GM21360 (cell line): ENCODE measurements around the gene SLC24A4.

Source experiments
- ATAC-seq: cut with Tn5 transposase; IDR thresholded peaks from one replicate; pipeline ENCODE4 v1.9.1; 2021; ENCODE audit warnings: mild to moderate bottlenecking, moderate library complexity; ENCODE audit not compliant: unreplicated experiment

SLC24A4 gene

DNA sequence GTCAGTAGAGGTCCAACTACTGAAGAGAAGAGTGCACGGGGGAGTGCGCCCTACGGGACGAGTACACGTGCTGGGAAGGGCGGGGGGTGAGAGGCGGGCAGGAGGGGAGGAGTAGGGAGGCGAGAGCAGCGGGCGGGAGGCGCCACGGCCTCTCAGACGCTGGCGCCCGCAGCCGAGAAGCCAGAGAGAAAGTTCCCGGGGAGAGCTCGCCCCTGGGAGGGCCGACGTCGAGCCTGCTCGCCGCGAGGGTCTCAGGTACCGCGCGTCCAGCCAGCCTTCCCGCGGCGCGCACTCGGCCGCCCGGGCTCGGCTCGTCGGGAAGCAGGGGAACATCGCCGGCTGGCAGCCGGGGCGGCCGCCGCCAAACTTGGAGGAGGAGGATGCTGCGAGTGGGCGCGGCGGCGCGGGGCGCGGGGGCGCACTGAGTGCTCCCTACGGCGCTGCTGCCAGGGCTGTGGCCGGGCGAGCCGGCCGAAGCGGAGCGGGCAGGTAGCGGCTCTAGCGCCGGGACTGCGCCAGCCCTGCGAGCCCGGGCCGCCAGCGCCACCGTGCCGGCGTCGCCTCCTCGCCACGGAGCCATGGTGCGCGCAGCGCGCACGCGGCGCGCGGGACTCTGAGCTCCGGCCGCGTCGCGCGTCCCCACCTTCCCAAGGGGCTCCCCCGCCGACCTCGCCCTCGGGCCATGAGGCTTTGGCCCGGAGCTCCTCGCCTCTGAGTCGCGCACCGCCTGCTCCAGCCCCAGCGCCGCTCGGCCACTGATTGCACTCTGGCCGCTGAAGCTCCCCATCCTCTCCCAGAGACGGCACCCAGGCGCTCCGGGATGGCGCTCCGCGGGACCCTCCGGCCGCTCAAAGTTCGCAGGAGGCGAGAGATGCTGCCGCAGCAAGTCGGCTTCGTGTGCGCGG lies at the start of gene SLC24A4:
Gene SLC24A4 (plus strand): TSS at position 155 of the 905 bp plus-strand sequence. CDS start 666 bp downstream, at position 821.
- no peak for ATAC-seq

DNA sequence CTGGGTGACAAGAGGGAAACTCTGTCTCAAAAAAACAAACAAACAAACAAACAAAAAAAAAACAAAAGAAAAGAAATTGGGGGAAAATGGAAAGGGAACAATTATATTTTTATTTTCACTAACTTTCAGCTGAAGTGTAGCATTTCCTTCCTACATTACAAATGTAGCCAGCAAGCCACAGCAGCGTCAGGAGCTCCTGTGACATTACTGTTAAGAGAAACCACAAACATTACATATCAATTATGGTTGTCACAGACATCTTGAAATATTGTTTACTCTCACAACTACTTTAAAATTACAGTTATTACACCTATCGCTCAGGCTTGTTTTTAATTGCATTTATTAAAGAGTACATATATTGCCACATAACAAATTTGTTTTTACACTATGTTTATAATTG lies 49.8 kb upstream of the SLC24A4 start:
- no peak for ATAC-seq

- no peak for ATAC-seq
Observed at GRCh38 chr14:92274055-92274454, 48.9 kb upstream of the SLC24A4 start.

- ATAC-seq: no peak
Observed at GRCh38 chr14:92276074-92276473, 46.9 kb upstream of the SLC24A4 start.

- no peak for ATAC-seq
Observed at GRCh38 chr14:92277031-92277430, 45.9 kb upstream of the SLC24A4 start.

GRCh38 chr14:92280554-92281262 lies 42.3 kb upstream of the SLC24A4 start:
- ATAC-seq: no peak

GRCh38 chr14:92282669-92283068 lies 40.3 kb upstream of the SLC24A4 start:
- no peak for ATAC-seq

GRCh38 chr14:92285311-92285710 lies 37.7 kb upstream of the SLC24A4 start:
- no peak for ATAC-seq

- ATAC-seq: no peak
Observed at GRCh38 chr14:92287987-92288386, 35.0 kb upstream of the SLC24A4 start.

DNA sequence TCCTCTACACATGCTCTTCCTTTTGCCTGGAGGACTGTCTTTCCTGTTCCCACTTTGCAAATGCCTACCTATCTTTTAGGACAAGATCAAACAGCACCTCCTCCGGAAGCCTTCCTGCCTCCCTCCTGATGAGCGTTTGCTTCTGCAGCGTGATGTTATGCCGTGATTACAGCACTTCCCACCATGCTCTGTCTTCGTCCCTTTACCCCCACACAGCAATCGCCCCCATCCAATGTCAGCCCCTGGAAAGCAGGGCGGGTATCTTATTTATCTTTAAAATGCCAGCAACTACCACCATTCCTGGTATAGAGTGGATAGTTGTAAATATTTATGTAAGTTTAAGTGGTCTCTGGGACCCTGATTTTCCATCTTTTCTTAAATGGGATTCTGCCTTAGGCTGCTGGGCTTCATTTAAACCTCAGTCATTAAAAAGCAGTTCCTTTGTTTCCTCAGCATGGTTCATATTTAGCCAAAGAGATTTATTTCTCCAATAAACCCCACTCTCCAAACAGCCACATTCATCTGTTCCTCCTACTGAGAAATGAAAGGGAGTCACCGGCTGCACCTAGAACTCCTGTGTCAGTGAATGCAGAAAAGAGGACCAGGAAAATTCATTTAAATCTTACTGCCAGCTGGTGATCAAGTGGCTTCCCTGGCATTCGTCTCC lies 33.8 kb upstream of the SLC24A4 start:
- ATAC-seq: no peak

DNA sequence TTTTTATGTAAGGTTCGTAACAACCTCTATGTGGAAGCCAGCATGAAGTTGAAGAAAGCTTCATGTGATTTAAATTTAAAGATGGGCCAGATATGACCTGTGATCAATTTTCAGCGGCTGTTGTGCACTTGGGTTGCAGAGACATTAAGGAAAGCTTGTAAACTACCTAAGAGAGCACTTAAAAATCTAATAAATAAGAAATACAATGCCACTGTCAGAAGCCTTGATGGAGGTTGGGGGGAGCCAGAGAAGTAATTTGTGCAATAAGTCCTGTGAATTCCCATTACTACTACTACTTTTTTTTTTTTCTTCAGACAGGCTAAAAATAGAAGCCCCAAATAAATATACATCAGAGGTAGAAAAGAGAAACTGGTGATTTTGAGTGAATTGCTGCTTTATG lies 30.3 kb upstream of the SLC24A4 start:
- ATAC-seq: no peak

GRCh38 chr14:92294506-92294905 lies 28.5 kb upstream of the SLC24A4 start:
- no peak for ATAC-seq

DNA sequence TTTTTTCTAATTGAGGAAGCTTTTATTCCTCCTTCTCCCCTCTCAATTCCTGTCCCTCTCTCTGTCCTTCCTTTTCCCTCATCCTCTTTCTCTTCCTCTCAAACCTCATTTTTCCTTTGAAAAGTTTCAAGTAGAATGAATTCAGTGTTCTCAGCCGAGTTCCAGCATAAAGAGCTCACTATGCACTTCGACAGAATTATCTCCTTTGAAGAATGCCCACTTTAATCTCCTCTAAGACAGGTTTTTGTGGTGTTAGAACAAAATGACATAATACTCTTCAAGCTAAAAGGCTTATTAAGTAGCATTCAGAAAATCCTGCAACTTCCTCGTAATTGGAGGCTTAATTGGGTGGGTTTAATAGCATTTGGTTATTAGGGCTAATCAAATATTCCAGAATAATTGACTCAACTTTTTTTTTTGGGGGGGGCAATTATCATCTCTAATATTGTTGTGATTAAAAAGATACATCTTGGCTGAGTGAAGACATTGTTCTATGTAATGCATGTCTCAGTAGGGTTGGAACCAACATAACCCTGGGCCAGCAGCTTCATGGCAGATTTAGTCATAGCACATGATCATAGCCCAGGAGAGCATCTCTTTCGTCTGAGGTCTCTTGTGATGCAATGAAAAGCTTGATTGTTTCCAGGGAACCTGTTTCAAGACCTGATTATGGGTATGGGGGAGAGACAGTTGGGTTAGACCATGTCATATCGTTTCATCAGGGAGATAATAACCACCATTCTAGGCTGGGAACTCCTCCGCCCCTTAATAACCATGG lies 25.0 kb upstream of the SLC24A4 start:
- ATAC-seq: no peak

DNA sequence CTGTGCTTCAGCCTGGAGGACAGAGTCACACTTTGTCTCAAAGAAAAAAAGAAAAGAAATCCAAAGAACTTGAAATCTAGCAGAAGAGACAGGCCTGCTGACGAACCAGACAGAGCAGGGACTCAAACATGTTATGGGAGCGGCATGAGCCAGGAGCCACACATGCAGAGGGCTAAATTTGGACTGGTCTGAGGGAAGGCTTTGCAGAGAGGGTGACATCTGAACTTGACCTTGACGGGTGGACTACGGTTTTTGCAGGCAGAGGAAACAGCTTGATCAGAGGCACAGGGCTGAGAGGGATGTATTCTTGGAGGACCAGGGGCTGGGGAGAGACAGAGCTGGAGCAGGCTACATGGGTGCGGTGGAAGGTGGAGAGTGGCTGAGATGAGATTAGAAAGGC lies 20.5 kb upstream of the SLC24A4 start:
- ATAC-seq: no peak

DNA sequence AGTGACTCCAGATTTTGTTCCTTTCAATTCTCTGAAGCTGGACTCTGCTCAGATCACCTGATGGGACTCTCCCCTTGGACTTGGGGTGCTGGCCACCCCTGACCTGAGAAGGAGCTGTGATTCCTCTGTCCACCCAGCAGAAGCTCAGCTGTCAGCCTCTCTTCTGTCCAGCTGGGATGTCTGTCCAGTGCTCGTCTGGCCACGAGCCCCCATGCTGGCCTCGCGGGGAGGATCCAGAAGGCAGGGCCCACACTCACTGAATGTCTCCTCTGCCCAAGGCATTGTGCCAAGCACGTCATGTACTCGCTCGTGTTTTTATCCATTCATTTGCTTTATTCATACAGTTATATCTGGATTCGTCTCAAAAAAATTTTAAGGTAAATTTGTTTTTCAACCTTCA lies 14.2 kb upstream of the SLC24A4 start:
- no peak for ATAC-seq

- ATAC-seq: no peak
Observed at GRCh38 chr14:92309968-92310530, 12.9 kb upstream of the SLC24A4 start.

DNA sequence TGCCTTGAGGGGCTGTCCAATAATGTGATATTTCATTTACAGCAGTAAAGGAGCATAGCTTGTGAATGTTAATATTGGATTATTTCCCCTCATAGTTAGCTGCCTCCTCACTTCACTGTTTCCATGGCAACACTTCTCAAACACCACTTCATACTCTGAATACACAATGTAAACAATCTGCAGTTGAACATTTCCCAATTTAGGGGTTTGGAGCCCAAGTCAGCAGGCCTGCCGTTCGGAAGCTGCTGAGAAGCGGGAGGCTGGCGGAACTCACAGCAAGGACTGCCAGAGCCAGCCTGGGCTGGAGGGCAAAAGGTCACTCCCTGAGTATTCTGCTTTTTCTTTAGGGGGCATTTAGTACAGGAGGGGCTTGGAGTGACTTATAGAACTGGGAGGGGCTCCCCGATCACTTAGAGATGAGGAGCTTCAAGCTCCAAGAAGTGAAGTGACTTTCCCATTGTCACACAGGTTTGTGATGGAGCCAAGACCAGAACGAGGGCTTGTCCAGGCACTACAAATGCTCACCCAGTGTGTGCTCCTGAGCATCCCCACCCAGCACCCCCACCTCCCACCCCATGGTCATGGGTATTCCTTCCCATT lies 12.1 kb upstream of the SLC24A4 start:
- ATAC-seq: no peak

- no peak for ATAC-seq
Observed at GRCh38 chr14:92314182-92314581, 8.8 kb upstream of the SLC24A4 start.

GRCh38 chr14:92315050-92315805 lies 7.7 kb upstream of the SLC24A4 start:
- ATAC-seq: no peak
